ENCODE data around the gene SMG6. TPM values are rescaled to one million over a fixed set of nuclear protein-coding genes. Genes with fewer than 3 reads are reported as not detected.

The SMG6 gene
- polyA plus RNA-seq, 1 of the 3 experiments (the other 2 are of a cell fraction): 15.7 TPM

DNA sequence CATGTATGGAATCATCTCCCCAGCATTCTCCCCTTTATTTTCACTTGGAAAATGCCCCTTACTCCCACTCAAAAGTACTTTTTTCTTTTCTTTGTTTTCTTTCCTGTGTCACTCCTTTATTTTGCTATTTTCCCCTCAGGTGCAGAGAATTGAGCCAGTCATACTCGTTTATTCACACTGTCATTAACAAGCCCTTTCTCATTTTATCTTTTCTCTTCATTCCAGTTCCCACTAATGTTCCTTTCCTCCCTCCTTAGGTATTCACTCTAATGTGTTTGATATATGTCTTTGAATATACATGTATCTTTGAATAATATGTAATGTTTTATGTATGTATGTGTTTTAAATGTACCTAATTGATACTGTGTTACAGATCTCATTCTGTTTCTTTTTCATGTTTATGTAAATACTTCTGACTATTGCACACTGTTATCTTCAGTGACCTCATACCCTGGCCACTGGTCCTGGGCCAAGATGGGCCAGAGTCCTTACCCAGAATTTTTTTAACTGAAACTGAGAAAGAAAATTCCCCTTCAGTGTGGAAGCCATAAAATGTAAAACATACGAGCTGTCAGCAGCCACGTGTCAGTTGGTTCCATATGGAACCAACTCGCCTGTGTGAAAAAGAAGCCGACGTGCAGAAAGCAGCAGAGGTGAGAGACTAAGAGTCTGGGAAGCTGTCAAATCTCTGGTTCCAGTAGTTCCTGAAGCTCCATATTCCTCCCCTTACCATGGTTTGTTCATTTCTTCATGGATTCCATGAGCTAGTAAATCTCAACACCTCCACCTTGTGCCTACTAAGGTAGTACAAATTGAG, 6.0 kb upstream of the SMG6 start:
- Histone ChIP-seq H3K79me2 (ENCODE audit: insufficient read depth) (peaks cover 82% of the 10 kb centered on the region), H3F3A (replicated peaks; ENCODE audit: insufficient read depth) (peaks cover 7% of the 10 kb centered on the region), H2AFZ (ENCODE audit: low read depth) (no peak overlapping the region), H3K9me3 (no peaks in the 10 kb centered on the region), H3K4me1 (ENCODE audit: control insufficient read depth in 1 of 2, insufficient read depth in 2 of 2, low read depth in 1 of 2, low read length in 1 of 2) (no peaks in the 10 kb centered on the region; a peak in 2 of 4 replicates), H4K20me1 (ENCODE audit: insufficient read depth) (no peaks in the 10 kb centered on the region), H3K27me3 (ENCODE audit: insufficient read depth) (no peaks in the 10 kb centered on the region), H3K36me3 (replicated peaks in 1 of 2; ENCODE audit: control insufficient read depth in 1 of 2, insufficient read depth in 2 of 2, low read length in 1 of 2) (no peaks in the 10 kb centered on the region), H3K9me2 (no peaks in the 10 kb centered on the region), H3K4me2 (no peak overlapping the region), H3K9ac (no peak overlapping the region), H3K27ac (ENCODE audit: low read depth in 2 of 2, low read length in 1 of 2) (no peak overlapping the region), H3K4me3 (ENCODE audit: low read depth in 2 of 2, low read length in 1 of 2) (no peak overlapping the region)
- no peak for DNase-seq
- CTCF ChIA-PET: no interaction called here
- WGBS (ENCODE audit: low lambda C conversion rate): 83% methylated on average over 6 of the region's 6 CpGs
- no peak for TF ChIP-seq TCF12 (IDR thresholded peaks at IDR 0.05)
- TF ChIP-seq YY1 (IDR thresholded peaks at IDR 0.05; ENCODE audit: low read depth): no peak
- TF ChIP-seq, protein P1, sequence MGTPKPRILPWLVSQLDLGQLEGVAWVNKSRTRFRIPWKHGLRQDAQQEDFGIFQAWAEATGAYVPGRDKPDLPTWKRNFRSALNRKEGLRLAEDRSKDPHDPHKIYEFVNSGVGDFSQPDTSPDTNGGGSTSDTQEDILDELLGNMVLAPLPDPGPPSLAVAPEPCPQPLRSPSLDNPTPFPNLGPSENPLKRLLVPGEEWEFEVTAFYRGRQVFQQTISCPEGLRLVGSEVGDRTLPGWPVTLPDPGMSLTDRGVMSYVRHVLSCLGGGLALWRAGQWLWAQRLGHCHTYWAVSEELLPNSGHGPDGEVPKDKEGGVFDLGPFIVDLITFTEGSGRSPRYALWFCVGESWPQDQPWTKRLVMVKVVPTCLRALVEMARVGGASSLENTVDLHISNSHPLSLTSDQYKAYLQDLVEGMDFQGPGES (IDR thresholded peaks at IDR 0.05; ENCODE audit: low read depth, low read length): no peak
- TF ChIP-seq FOSL2 (IDR thresholded peaks at IDR 0.05; ENCODE audit: borderline replicate concordance, low read depth): no peak
- TF ChIP-seq ELF1 (IDR thresholded peaks at IDR 0.05): no peak
- no peak for TF ChIP-seq TEAD4 (IDR thresholded peaks at IDR 0.05; ENCODE audit: borderline replicate concordance, insufficient read depth)
- POLR2A ChIA-PET: no interaction called here

DNA sequence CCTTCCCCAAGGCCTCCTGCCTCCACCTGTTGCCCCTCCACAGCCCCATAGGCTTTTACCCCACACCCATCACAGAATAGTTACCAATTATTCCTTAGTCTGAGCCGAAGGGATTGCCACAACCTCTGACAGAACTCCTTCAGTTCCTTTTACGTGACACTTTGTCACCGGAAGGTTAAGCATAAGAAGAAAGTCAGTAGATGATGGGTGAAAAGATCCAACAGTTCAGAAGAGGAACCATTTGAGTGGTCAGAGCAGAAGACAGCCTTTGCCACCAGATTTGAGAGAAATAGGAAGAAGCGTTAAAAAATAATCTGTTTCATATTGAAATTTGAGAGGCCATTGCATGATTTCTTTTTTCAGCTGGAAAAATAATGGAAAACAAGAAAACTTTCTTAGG, 1.3 kb upstream of the SMG6 start:
- H3K27ac ChIP-seq (ENCODE audit: low read depth in 2 of 2, low read length in 1 of 2): no peak overlapping the region
- 85% methylated on average over 4 of the region's 4 CpGs for WGBS (ENCODE audit: low lambda C conversion rate)
- TF ChIP-seq NRF1 (IDR thresholded peaks at IDR 0.05; ENCODE audit: low read depth, low read length) (no peak), YY1 (IDR thresholded peaks at IDR 0.05; ENCODE audit: low read depth) (no peak), JUND (IDR thresholded peaks at IDR 0.05) (no peak), EZH2phosphoT487 (IDR thresholded peaks at IDR 0.05; ENCODE audit: borderline replicate concordance, low read depth) (no peak)
- TF ChIP-seq, protein P2, sequence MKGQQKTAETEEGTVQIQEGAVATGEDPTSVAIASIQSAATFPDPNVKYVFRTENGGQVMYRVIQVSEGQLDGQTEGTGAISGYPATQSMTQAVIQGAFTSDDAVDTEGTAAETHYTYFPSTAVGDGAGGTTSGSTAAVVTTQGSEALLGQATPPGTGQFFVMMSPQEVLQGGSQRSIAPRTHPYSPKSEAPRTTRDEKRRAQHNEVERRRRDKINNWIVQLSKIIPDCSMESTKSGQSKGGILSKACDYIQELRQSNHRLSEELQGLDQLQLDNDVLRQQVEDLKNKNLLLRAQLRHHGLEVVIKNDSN (IDR thresholded peaks at IDR 0.05; ENCODE audit: borderline replicate concordance, low read depth): no peak
- TF ChIP-seq, protein P3, sequence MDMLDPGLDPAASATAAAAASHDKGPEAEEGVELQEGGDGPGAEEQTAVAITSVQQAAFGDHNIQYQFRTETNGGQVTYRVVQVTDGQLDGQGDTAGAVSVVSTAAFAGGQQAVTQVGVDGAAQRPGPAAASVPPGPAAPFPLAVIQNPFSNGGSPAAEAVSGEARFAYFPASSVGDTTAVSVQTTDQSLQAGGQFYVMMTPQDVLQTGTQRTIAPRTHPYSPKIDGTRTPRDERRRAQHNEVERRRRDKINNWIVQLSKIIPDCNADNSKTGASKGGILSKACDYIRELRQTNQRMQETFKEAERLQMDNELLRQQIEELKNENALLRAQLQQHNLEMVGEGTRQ (IDR thresholded peaks at IDR 0.05; ENCODE audit: borderline replicate concordance, low read depth, low read length): no peak
- H3K27me3 ChIP-seq (ENCODE audit: insufficient read depth): no peaks in the 10 kb centered on the region
- DNase-seq: no peak
- POLR2A ChIA-PET: interaction anchor here (2.6 kb wide), 1 partner anchor 32 kb away, joined by 16 read pairs; the partner anchor contains the start of genes SGSM2 and TSR1
- no peak overlapping the region for H2AFZ ChIP-seq (ENCODE audit: low read depth)
- H3K36me3 ChIP-seq (replicated peaks in 1 of 2; ENCODE audit: control insufficient read depth in 1 of 2, insufficient read depth in 2 of 2, low read length in 1 of 2): peaks cover 8 to 10% of the 10 kb centered on the region in 2 experiments
- peaks cover 20% of the 10 kb centered on the region; the same call in 1 of the 2 replicates for H4K20me1 ChIP-seq (ENCODE audit: insufficient read depth)
- peaks cover 7% of the 10 kb centered on the region for H3F3A ChIP-seq (replicated peaks; ENCODE audit: insufficient read depth)
- peak overlapping the region; percentile 78 for H3K4me2 ChIP-seq
- peaks cover 5 to 6% of the 10 kb centered on the region in 2 experiments; a peak in 2 of 4 replicates for H3K4me1 ChIP-seq (ENCODE audit: control insufficient read depth in 1 of 2, insufficient read depth in 2 of 2, low read depth in 1 of 2, low read length in 1 of 2)
- H3K9me3 ChIP-seq: no peaks in the 10 kb centered on the region
- CTCF ChIA-PET: interaction anchor here (0.9 kb wide), 1 partner anchor 17 kb away, joined by 3 read pairs; no protein-coding TSS in a partner anchor
- no peak overlapping the region for H3K9ac ChIP-seq
- H3K79me2 ChIP-seq (ENCODE audit: insufficient read depth): peaks cover 95% of the 10 kb centered on the region
- peak overlapping the region in 1 of 2 experiments; percentile 6; a peak in 1 of 4 replicates for H3K4me3 ChIP-seq (ENCODE audit: low read depth in 2 of 2, low read length in 1 of 2)
- H3K9me2 ChIP-seq: no peaks in the 10 kb centered on the region
